Neural cell (in vitro differentiated cells): ENCODE results near the gene ZDHHC14. TPM values are rescaled to one million over a fixed set of nuclear protein-coding genes. Genes with fewer than 3 reads are reported as not detected.

Experiments used
- H2AFZ ChIP-seq: fragments of 200-600, 300-800 bp; sonication (generic), shearing (Covaris generic); 2 replicates; pipeline ENCODE4 v1.6.0; 2014; ENCODE audit warnings: low read depth, mild to moderate bottlenecking, antibody characterized with exemption, low read length, moderate library complexity
- H3F3A ChIP-seq: fragments of 200-600 bp; shearing (Covaris generic); 2 replicates; pipeline ENCODE4 v1.6.1; 2016; ENCODE audit warnings: mild to moderate bottlenecking, moderate library complexity, mixed read lengths, antibody characterized with exemption, low read length; ENCODE audit not compliant: insufficient read depth, poor library complexity, severe bottlenecking
- H3K27ac ChIP-seq: fragments of 200-600, 300-800 bp; sonication (generic), shearing (Covaris generic); 2 replicates; pipeline ENCODE4 v1.5.1; 2014; ENCODE audit warnings: mild to moderate bottlenecking, low read length, moderate library complexity
- H3K27me3 ChIP-seq: fragments of 300-800, 200-600 bp; sonication (generic), shearing (Covaris generic); 2 replicates; pipeline ENCODE4 v1.6.0; 2014; ENCODE audit warnings: mild to moderate bottlenecking, low read depth, low read length, moderate library complexity; ENCODE audit not compliant: insufficient read depth
- H3K36me3 ChIP-seq: fragments of 300-800, 200-600 bp; sonication (generic), shearing (Covaris generic); 2 replicates; pipeline ENCODE4 v1.5.1; 2014; ENCODE audit warnings: mild to moderate bottlenecking, antibody characterized with exemption, low read length, moderate library complexity; ENCODE audit not compliant: insufficient read depth
- H3K4me2 ChIP-seq: fragments of 300-800, 200-600 bp; sonication (generic), shearing (Covaris generic); 2 replicates; pipeline ENCODE4 v1.6.0; 2014; ENCODE audit warnings: mild to moderate bottlenecking, low read length
- H3K4me3 ChIP-seq: fragments of 300-800, 200-600 bp; sonication (generic), shearing (Covaris generic); 2 replicates; pipeline ENCODE4 v1.5.1; 2014; ENCODE audit warnings: mild to moderate bottlenecking, low read length, moderate library complexity
- H3K79me2 ChIP-seq: fragments of 200-600 bp; shearing (Covaris generic); replicated peaks from 2 replicates; pipeline ENCODE4 v1.6.0; 2014; ENCODE audit warnings: mild to moderate bottlenecking, low read length, moderate library complexity; ENCODE audit not compliant: insufficient read depth
- H3K9ac ChIP-seq: fragments of 300-800, 200-600 bp; sonication (generic), shearing (Covaris generic); 2 replicates; pipeline ENCODE4 v1.6.1; 2016; ENCODE audit warnings: mild to moderate bottlenecking, low read length, mixed read lengths
- H3K9me2 ChIP-seq: fragments of 200-600 bp; shearing (Covaris generic); 2 replicates; pipeline ENCODE4 v1.6.1; 2016; ENCODE audit warnings: mild to moderate bottlenecking, low read length, mixed read lengths; ENCODE audit not compliant: insufficient read depth
- H3K9me3 ChIP-seq: fragments of 200-600, 300-800 bp; sonication (generic), shearing (Covaris generic); 2 replicates; pipeline ENCODE4 v1.6.1; 2016; ENCODE audit warnings: mild to moderate bottlenecking, mixed run types, low read length, moderate library complexity, mixed read lengths
- H4K20me1 ChIP-seq: fragments of 200-600 bp; shearing (Covaris generic); 2 replicates; pipeline ENCODE4 v1.6.1; 2016; ENCODE audit warnings: mild to moderate bottlenecking, mixed run types; ENCODE audit not compliant: insufficient read depth
- EP300 ChIP-seq: fragments of 450-650 bp; conservative IDR thresholded peaks from 2 replicates; pipeline ENCODE4 v1.6.1; 2014; ENCODE audit warnings: antibody characterized with exemption, mild to moderate bottlenecking, moderate library complexity; ENCODE audit not compliant: poor library complexity, severe bottlenecking
- EZH2 ChIP-seq: fragments of 200-600, 300-800 bp; shearing (Covaris generic), sonication (generic); IDR thresholded peaks from 2 replicates; pipeline ENCODE4 v1.6.1; 2014; ENCODE audit warnings: antibody characterized with exemption, low read length, borderline replicate concordance, mild to moderate bottlenecking; ENCODE audit not compliant: insufficient read depth, poor library complexity, severe bottlenecking
- MXI1 ChIP-seq: fragments of 450-650 bp; conservative IDR thresholded peaks from 2 replicates; pipeline ENCODE4 v1.6.1; 2014; ENCODE audit warnings: antibody characterized with exemption, mild to moderate bottlenecking; ENCODE audit not compliant: poor library complexity, severe bottlenecking
- POLR2AphosphoS5 ChIP-seq: IDR thresholded peaks from 2 replicates; pipeline ENCODE4 v1.6.1; 2012
- RAD21 ChIP-seq: fragments of 450-650 bp; conservative IDR thresholded peaks from 2 replicates; pipeline ENCODE4 v1.6.1; 2014; ENCODE audit warnings: antibody characterized with exemption, mild to moderate bottlenecking, moderate library complexity
- SMC3 ChIP-seq: fragments of 450-650 bp; conservative IDR thresholded peaks from 2 replicates; pipeline ENCODE4 v1.6.1; 2014; ENCODE audit warnings: antibody characterized with exemption, mild to moderate bottlenecking, moderate library complexity; ENCODE audit not compliant: poor library complexity
- TAF1 ChIP-seq: IDR thresholded peaks from 2 replicates; pipeline ENCODE4 v1.6.1; 2012; ENCODE audit warnings: low read depth
- polyA plus RNA-seq: library from polyadenylated mRNA; depleted of rRNA; stranded (reverse); fragments of >200 nt; gene quantifications from 2 replicates; pipeline ENCODE4 v1.2.3, GENCODE V29; 2014
- TF ChIP-seq, protein P1 (sequence below): IDR thresholded peaks from 2 replicates; pipeline ENCODE4 v1.6.1; 2012; ENCODE audit warnings: borderline replicate concordance
- TF ChIP-seq, protein P2 (sequence below): fragments of 450-650 bp; IDR thresholded peaks from 2 replicates; pipeline ENCODE4 v1.5.1; 2014; ENCODE audit warnings: antibody characterized with exemption, mild to moderate bottlenecking, moderate library complexity; ENCODE audit not compliant: poor library complexity, severe bottlenecking

ZDHHC14 gene
- polyA plus RNA-seq, 1 donor from 2014 or later = 4.1 TPM

DNA sequence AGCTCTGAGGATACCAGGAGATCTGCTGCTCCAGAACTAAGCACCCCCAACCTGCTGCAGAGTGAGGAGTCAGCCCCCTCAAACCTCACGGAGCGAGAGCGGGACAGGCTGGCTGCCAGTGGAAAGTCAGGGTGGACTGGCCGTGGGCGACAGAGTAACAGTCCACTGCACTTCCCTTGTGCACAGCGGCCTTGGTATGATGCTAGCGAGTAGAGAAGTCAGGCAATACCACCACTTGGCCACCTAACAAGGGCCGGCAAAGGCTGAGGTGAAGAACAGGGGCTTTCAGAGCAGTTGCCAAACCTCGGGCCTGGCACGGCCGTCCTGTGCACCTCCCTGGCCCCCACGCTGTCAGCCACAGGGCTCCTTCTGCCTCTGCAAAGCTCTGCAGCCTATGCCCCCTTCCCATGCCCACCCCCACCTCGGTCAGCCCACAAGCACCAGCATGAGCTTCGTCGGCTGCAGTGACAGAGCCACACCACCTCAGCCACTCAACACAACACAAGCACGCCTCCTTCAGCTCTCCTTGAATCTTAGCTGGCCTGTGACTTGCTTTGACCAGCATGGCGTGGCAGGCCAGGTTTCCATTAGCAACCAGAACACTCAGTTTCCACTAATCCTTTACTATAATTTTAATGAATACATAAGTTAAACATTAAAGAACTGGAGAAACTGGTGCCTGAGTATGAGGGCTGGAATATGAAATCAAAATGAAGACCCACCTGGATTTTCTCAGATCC lies 314.5 kb downstream of the ZDHHC14 start:
- Histone ChIP-seq H3F3A (no peaks in the 10 kb centered on the region), H3K9ac (no peak overlapping the region), H3K9me2 (no peaks in the 10 kb centered on the region), H3K4me2 (no peak overlapping the region), H3K27ac (no peak overlapping the region), H2AFZ (no peak overlapping the region), H3K4me3 (no peak overlapping the region), H3K27me3 (no peaks in the 10 kb centered on the region), H3K9me3 (no peaks in the 10 kb centered on the region), H3K79me2 (no peaks in the 10 kb centered on the region), H4K20me1 (no peaks in the 10 kb centered on the region), H3K36me3 (no peaks in the 10 kb centered on the region)
- TF ChIP-seq, protein P1, sequence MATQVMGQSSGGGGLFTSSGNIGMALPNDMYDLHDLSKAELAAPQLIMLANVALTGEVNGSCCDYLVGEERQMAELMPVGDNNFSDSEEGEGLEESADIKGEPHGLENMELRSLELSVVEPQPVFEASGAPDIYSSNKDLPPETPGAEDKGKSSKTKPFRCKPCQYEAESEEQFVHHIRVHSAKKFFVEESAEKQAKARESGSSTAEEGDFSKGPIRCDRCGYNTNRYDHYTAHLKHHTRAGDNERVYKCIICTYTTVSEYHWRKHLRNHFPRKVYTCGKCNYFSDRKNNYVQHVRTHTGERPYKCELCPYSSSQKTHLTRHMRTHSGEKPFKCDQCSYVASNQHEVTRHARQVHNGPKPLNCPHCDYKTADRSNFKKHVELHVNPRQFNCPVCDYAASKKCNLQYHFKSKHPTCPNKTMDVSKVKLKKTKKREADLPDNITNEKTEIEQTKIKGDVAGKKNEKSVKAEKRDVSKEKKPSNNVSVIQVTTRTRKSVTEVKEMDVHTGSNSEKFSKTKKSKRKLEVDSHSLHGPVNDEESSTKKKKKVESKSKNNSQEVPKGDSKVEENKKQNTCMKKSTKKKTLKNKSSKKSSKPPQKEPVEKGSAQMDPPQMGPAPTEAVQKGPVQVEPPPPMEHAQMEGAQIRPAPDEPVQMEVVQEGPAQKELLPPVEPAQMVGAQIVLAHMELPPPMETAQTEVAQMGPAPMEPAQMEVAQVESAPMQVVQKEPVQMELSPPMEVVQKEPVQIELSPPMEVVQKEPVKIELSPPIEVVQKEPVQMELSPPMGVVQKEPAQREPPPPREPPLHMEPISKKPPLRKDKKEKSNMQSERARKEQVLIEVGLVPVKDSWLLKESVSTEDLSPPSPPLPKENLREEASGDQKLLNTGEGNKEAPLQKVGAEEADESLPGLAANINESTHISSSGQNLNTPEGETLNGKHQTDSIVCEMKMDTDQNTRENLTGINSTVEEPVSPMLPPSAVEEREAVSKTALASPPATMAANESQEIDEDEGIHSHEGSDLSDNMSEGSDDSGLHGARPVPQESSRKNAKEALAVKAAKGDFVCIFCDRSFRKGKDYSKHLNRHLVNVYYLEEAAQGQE = no peak
- TF ChIP-seq MXI1 (no peak), RAD21 (no peak), EP300 (no peak), SMC3 (no peak), POLR2AphosphoS5 (no peak), TAF1 (no peak), EZH2 (no peak)
- TF ChIP-seq, protein P2, sequence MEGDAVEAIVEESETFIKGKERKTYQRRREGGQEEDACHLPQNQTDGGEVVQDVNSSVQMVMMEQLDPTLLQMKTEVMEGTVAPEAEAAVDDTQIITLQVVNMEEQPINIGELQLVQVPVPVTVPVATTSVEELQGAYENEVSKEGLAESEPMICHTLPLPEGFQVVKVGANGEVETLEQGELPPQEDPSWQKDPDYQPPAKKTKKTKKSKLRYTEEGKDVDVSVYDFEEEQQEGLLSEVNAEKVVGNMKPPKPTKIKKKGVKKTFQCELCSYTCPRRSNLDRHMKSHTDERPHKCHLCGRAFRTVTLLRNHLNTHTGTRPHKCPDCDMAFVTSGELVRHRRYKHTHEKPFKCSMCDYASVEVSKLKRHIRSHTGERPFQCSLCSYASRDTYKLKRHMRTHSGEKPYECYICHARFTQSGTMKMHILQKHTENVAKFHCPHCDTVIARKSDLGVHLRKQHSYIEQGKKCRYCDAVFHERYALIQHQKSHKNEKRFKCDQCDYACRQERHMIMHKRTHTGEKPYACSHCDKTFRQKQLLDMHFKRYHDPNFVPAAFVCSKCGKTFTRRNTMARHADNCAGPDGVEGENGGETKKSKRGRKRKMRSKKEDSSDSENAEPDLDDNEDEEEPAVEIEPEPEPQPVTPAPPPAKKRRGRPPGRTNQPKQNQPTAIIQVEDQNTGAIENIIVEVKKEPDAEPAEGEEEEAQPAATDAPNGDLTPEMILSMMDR = no peak

DNA sequence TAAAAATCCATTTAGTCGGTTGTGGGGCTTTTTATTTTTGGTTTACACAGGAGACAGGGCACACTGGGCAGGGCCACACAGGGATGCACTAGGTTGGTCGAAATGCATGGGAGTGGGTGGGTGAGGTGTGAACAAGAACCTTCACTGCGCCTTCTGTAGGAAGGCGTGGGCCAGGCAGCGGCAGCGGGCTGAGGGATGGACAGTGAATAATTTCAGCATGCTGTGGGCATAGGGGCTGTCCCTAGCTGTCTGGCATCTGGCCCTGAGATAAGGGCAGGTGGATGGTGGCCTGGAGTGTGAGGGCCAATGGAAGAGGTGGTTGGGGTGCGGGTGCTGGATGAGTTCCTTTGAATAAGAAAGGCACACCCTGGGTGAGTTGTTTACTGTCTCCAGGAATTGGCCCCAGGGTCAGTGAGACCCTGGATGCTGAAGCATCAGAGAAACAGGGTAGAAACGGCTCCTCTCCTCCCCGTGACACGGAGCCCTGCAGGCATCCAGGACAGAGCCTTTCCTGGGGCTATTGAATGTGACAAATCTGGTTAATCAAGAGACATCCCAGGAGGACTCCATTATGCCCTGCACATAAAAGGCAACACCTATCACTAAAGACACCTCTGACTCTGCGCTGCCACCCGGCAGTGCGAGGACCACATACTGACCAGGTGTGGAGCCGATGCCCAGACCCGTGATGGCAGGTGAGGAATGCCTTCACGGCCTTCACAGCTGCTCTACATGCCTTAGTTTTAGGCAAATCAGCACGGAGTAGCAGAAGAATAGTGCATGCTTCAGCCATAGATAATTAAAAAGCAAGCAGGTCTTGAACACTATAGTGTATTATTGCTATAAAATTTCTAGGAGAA lies 319.0 kb downstream of the ZDHHC14 start:
- TF ChIP-seq EZH2 = no peak
- no peak for TF ChIP-seq TAF1
- TF ChIP-seq EP300 = no peak
- no peak for TF ChIP-seq RAD21
- TF ChIP-seq, protein P1 = no peak
- no peak for TF ChIP-seq POLR2AphosphoS5
- TF ChIP-seq SMC3 = no peak
- TF ChIP-seq, protein P2 = no peak
- no peak for TF ChIP-seq MXI1
- no peak overlapping the region for H3K4me3 ChIP-seq
- H3K27me3 ChIP-seq = no peaks in the 10 kb centered on the region
- no peaks in the 10 kb centered on the region for H4K20me1 ChIP-seq
- H3F3A ChIP-seq = no peaks in the 10 kb centered on the region
- H3K27ac ChIP-seq = no peak overlapping the region
- no peaks in the 10 kb centered on the region for H3K9me3 ChIP-seq
- no peaks in the 10 kb centered on the region for H3K36me3 ChIP-seq
- no peak overlapping the region for H2AFZ ChIP-seq
- H3K9me2 ChIP-seq = no peaks in the 10 kb centered on the region
- no peak overlapping the region for H3K9ac ChIP-seq
- no peak overlapping the region for H3K4me2 ChIP-seq
- no peaks in the 10 kb centered on the region for H3K79me2 ChIP-seq
